GM23248 (cell line): ENCODE measurements around the gene DRD1.

Source experiments
- EZH2 ChIP-seq: fragments of 200-600 bp; sonication (generic); IDR thresholded peaks from 2 replicates; pipeline ENCODE4 v1.6.1; 2018; ENCODE audit warnings: antibody characterized with exemption, mild to moderate bottlenecking; ENCODE audit not compliant: insufficient read depth, poor library complexity, severe bottlenecking
- EZH2phosphoT487 ChIP-seq: fragments of 200-600 bp; sonication (generic); IDR thresholded peaks from 2 replicates; pipeline ENCODE4 v1.6.1; 2018; ENCODE audit warnings: antibody characterized with exemption, moderate library complexity, mild to moderate bottlenecking, low read depth; ENCODE audit not compliant: insufficient read depth

DNA sequence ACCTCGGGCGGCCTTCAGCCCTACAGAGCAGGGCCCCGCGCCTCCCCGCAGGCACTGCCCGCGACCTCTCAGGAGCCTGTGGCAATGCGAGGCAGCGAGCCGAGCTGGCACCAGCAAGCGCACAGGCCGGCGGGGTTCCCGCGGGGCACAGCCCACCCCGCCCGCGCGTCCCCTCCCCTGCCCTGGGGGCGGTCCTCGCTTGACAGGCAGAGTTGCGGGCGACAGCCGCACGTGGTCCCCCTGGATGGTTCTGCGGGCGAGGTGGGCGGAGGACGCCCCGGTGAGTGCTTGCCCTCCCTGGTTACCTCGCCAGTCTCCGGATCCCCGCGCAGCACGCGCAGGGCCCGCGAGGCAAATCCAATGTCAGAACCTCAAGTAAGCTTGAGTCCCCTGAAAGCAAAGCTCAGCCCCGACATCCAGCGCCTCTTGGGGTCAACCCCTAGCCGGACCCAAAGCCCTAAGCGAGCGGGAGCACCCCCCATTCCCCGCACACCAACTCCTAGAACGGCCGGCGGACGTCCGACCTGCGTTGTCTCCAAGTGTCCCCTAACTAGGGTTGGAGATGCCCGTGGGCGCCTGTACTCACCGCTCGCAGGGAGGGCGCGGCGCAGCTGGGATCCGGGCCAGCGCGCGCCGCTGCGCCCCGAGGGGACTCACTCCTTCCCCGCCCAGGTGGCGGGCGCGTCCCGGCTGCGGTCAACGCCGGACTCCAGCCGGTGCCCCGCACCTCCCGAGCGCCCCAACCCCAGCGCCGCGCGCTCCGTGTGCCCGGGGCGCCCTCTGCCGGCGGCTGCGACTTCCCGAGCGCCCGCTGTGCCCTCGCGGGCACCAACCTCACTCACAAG, at the start of gene DRD1:
- no peak for TF ChIP-seq EZH2phosphoT487
- no peak for TF ChIP-seq EZH2
